ENCODE results near the gene SLC4A7.

DNA sequence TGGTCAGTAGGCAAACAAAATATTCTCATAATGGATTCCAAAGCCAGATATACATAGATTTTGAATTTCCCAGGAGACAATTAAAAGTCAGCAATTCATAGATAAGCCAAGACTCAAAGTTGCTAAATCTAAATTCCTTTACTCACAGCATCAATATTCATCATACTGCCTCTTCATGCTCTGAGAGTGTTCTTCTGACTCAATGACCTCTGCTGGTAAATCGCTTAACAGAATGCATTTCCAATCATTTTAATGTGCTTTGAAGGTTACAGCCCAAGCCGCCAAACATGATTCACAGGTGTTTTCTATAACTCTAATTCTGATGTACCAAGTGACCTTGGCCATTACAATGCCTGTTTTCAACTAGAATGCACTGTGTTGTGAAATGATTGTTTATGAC is 24.2 kb upstream of the SLC4A7 start:
- TF ChIP-seq POLR2A (IDR thresholded peaks at IDR 0.05; ENCODE audit: low read length) (no peak), GATA1 (IDR thresholded peaks at IDR 0.05; ENCODE audit: low read depth, low read length) (no peak)

Measured in erythroblast (primary cell).